ENCODE results near the gene AARS1. TPM values are rescaled to one million over a fixed set of nuclear protein-coding genes. Genes with fewer than 3 reads are reported as not detected.
"Not testable (repeated sequence)": the region's sequence is repeated elsewhere in the genome, so short reads cannot be mapped to it uniquely, and the experiment has no call there.

AARS1 gene
- total RNA-seq, 4 donors from 2014 or later = 30.3 to 50.6 (median 43.4) TPM

DNA sequence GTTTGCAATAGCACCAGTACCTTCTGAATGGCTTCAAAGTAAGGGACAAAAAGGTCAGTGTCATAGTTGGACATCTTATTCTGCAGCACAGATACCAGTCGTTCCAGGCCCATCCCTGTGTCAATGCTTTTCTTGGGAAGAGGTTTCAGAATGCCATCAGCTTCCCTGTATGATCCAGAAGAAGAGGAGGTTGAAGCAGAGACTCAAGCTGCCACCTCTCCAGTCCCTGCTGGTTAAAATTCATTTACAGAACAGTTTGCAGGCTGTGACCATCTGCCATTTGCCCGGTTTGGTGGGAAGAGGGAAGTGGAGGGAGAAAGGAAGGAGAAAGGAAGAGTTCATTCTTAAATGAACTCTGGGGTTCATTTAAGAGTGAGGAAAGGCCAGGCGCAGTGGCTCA lies 19.1 kb downstream of the AARS1 start:
- Histone ChIP-seq H3K27me3 (no peaks in the 10 kb centered on the region), H3K4me3 (no peak overlapping the region), H3K9me3 (no peaks in the 10 kb centered on the region), H3K27ac (no peak overlapping the region), H3K36me3 (peaks cover 47 to 100% (median 53%) of the 10 kb centered on the region in 3 donors), H3K4me1 (no peaks in the 10 kb centered on the region)
- intact Hi-C loops (cut with DNase I) = no loop called here
- no peak for DNase-seq
- whole genome bisulfite sequencing, 2 donors = 87 to 89% methylated on average over 3 of the region's 3 CpGs
- TF ChIP-seq POLR2A (IDR thresholded peaks at IDR 0.05) = no peak
- TF ChIP-seq, protein P1, sequence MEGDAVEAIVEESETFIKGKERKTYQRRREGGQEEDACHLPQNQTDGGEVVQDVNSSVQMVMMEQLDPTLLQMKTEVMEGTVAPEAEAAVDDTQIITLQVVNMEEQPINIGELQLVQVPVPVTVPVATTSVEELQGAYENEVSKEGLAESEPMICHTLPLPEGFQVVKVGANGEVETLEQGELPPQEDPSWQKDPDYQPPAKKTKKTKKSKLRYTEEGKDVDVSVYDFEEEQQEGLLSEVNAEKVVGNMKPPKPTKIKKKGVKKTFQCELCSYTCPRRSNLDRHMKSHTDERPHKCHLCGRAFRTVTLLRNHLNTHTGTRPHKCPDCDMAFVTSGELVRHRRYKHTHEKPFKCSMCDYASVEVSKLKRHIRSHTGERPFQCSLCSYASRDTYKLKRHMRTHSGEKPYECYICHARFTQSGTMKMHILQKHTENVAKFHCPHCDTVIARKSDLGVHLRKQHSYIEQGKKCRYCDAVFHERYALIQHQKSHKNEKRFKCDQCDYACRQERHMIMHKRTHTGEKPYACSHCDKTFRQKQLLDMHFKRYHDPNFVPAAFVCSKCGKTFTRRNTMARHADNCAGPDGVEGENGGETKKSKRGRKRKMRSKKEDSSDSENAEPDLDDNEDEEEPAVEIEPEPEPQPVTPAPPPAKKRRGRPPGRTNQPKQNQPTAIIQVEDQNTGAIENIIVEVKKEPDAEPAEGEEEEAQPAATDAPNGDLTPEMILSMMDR (IDR thresholded peaks at IDR 0.05) = no peak

DNA sequence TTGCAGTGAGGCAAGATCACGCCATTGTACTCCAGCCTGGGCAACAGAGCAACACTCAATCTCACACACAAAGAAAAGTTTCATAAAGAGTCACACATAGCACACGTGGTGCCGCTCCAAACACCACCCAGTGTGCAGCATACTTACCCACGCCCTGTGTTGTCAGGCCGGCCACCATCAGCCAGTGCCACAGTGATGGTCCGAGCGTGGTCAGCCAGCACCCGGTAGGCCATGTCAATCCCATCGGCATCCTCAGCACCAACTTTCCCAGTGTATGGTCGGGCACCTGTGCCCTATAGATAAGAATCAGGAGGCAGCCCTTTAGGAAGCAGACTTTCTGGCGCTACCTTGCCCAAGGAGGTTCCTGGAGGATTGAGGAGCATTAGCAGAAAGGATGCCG lies 19.8 kb downstream of the AARS1 start:
- Histone ChIP-seq H3K4me1 (no peaks in the 10 kb centered on the region), H3K4me3 (no peak overlapping the region), H3K27ac (no peak overlapping the region), H3K9me3 (no peaks in the 10 kb centered on the region), H3K36me3 (peaks cover 52 to 100% (median 57%) of the 10 kb centered on the region in 3 donors), H3K27me3 (no peaks in the 10 kb centered on the region)
- WGBS, 2 donors = 81 to 92% methylated on average over 6 to 12 of the region's 12 CpGs
- TF ChIP-seq, protein P1 (IDR thresholded peaks at IDR 0.05) = no peak
- TF ChIP-seq POLR2A (IDR thresholded peaks at IDR 0.05) = no peak
- DNase-seq = no peak
- intact Hi-C loops (cut with DNase I) = no loop called here

DNA sequence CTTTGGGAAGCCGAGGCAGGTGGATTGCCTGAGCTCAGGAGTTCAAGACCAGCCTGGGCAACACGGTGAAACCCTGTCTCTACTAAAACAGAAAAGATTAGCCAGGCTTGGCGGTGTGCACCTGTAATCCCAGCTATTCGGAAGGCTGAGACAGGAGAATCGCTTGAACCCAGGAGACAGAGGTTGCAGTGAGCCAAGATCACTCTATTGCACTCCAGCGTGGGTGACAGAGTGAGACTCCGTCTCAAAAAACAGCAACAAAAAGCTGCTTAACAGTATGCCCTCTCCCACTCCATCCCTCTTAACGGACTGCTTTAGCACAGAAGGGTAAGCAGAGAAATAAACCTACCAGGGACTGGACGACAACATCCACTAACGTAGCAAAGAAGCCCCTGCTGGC lies 21.4 kb downstream of the AARS1 start:
- WGBS, 2 donors = 92 to 93% methylated on average over 4 to 9 of the region's 10 CpGs
- intact Hi-C loops (cut with DNase I); H3K4me3 ChIP-seq; H3K9me3 ChIP-seq; H3K27ac ChIP-seq; DNase-seq; H3K27me3 ChIP-seq; H3K4me1 ChIP-seq: not testable (repeated sequence)
- peaks cover 65 to 100% (median 73%) of the 10 kb centered on the region in 3 donors for H3K36me3 ChIP-seq

DNA sequence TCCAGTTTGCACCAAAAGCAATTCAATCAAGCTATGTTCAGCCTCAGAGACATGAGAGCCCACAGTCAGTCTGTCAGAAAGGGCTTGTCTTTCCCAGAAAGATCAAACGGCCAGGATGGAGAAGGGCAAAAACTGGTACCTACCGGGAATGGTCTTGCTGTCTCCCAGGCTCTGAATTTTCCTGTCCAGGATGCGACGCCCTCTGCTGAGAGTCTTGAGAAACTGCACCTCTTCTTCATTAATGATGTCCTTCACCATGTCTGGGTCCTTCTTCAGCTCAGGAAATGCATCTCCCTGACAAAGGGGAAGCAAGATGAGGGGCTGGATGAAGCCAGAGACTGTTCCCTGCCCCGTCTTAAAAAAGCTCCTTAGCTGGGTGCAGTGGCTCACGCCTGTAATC lies 21.8 kb downstream of the AARS1 start:
- 24 to 49% methylated on average over 3 to 4 of the region's 6 CpGs for WGBS, 2 donors
- Histone ChIP-seq H3K27me3 (no peaks in the 10 kb centered on the region), H3K9me3 (no peaks in the 10 kb centered on the region), H3K4me1 (no peaks in the 10 kb centered on the region), H3K27ac (no peak overlapping the region), H3K4me3 (no peak overlapping the region), H3K36me3 (peaks cover 65 to 100% (median 77%) of the 10 kb centered on the region in 3 donors)
- intact Hi-C loops (cut with DNase I) = no loop called here
- TF ChIP-seq POLR2A (IDR thresholded peaks at IDR 0.05) = no peak
- TF ChIP-seq, protein P1 (IDR thresholded peaks at IDR 0.05) = peak in 5 of 6 experiments; percentile 37 to 58 (median 43)
- no peak for DNase-seq

DNA sequence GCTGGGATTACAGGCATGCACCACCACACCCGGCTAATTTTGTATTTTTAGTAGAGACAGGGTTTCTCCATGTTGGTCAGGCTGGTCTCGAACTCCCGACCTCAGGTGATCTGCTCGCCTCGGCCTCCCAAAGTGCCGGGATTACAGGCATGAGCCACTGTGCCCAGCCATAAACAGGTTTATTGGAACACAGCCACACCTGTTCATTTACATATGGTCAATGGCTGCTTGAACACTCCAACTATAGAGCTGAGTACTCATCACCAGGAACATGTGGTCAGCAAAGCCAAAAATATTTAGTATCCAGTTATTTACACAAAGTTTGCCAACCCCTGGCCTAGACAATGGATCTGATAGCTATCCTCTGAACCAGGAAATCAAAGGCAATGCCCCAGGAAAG lies 29.4 kb downstream of the AARS1 start:
- whole genome bisulfite sequencing, 2 donors = 88 to 93% methylated on average over 5 to 6 of the region's 6 CpGs
- H3K36me3 ChIP-seq = peaks cover 53 to 100% (median 88%) of the 10 kb centered on the region in 3 donors
- not testable (repeated sequence) for DNase-seq

DNA sequence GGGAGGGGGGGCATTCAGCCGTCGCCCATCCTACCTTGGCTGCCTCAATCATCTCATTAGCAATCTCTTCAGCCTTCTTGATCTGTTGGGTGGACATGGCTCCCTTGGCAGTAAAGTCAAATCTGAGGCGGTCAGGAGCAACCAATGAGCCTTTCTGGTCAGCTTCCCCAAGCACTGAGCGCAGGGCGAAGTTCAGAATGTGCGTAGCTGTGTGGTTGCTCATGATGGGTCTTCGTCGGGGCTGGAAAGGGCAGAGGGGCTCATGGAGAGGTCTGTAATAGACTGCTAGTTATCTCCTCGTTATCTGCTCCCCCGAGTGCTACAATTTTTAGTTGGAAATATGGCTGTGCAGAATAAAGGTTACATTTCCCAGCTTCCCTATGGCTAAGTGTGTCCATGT lies 30.4 kb downstream of the AARS1 start:
- Histone ChIP-seq H3K36me3 (peaks cover 49 to 100% (median 79%) of the 10 kb centered on the region in 3 donors), H3K27ac (no peak overlapping the region), H3K9me3 (no peaks in the 10 kb centered on the region), H3K27me3 (no peaks in the 10 kb centered on the region), H3K4me1 (no peaks in the 10 kb centered on the region), H3K4me3 (no peak overlapping the region)
- intact Hi-C loops (cut with DNase I) = no loop called here
- DNase-seq = no peak
- 96 to 98% methylated on average over 10 of the region's 10 CpGs for WGBS, 2 donors
- TF ChIP-seq POLR2A (IDR thresholded peaks at IDR 0.05) = no peak
- TF ChIP-seq, protein P1 (IDR thresholded peaks at IDR 0.05) = no peak

More for the DNA sequence above, 29.4 kb downstream of the AARS1 start:
- H3K27ac ChIP-seq; intact Hi-C loops (cut with DNase I); H3K27me3 ChIP-seq; H3K9me3 ChIP-seq; H3K4me3 ChIP-seq; H3K4me1 ChIP-seq: not testable (repeated sequence)

Data from esophagus squamous epithelium (tissue), 5 donors.